Measurements from ENCODE around the gene HEBP1.

HEBP1 gene

GRCh38 chr12:12986775-12987331 is 13.2 kb downstream of the HEBP1 start:
- Histone ChIP-seq H3K4me3 (replicated peaks; ENCODE audit: insufficient read depth, low read length) (no peak overlapping the region), H3K27ac (replicated peaks) (no peak overlapping the region), H3K27me3 (ENCODE audit: insufficient read depth, poor library complexity, severe bottlenecking) (no peaks in the 10 kb centered on the region)
- no peak for DNase-seq (ENCODE audit: low read depth in 1 of 2, low spot score in 1 of 2)
- TF ChIP-seq SPI1 (IDR thresholded peaks at IDR 0.05; ENCODE audit: borderline replicate concordance, low read depth) (no peak), CTCF (IDR thresholded peaks at IDR 0.05; ENCODE audit: insufficient read depth, low read length) (no peak), GABPA (IDR thresholded peaks at IDR 0.05; ENCODE audit: low read depth) (no peak), POLR2AphosphoS5 (IDR thresholded peaks at IDR 0.05; ENCODE audit: low read depth) (no peak)
- TF ChIP-seq, protein P1, sequence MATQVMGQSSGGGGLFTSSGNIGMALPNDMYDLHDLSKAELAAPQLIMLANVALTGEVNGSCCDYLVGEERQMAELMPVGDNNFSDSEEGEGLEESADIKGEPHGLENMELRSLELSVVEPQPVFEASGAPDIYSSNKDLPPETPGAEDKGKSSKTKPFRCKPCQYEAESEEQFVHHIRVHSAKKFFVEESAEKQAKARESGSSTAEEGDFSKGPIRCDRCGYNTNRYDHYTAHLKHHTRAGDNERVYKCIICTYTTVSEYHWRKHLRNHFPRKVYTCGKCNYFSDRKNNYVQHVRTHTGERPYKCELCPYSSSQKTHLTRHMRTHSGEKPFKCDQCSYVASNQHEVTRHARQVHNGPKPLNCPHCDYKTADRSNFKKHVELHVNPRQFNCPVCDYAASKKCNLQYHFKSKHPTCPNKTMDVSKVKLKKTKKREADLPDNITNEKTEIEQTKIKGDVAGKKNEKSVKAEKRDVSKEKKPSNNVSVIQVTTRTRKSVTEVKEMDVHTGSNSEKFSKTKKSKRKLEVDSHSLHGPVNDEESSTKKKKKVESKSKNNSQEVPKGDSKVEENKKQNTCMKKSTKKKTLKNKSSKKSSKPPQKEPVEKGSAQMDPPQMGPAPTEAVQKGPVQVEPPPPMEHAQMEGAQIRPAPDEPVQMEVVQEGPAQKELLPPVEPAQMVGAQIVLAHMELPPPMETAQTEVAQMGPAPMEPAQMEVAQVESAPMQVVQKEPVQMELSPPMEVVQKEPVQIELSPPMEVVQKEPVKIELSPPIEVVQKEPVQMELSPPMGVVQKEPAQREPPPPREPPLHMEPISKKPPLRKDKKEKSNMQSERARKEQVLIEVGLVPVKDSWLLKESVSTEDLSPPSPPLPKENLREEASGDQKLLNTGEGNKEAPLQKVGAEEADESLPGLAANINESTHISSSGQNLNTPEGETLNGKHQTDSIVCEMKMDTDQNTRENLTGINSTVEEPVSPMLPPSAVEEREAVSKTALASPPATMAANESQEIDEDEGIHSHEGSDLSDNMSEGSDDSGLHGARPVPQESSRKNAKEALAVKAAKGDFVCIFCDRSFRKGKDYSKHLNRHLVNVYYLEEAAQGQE (IDR thresholded peaks at IDR 0.05; ENCODE audit: insufficient replicate concordance, low read depth), result no peak

GRCh38 chr12:12985817-12986408 is 14.2 kb downstream of the HEBP1 start:
- H3K27me3 ChIP-seq (ENCODE audit: insufficient read depth, poor library complexity, severe bottlenecking), result no peaks in the 10 kb centered on the region
- peak in 1 of 2 experiments; percentile 14 for DNase-seq (ENCODE audit: low read depth in 1 of 2, low spot score in 1 of 2)
- no peak overlapping the region for H3K27ac ChIP-seq (replicated peaks)
- TF ChIP-seq POLR2AphosphoS5 (IDR thresholded peaks at IDR 0.05; ENCODE audit: low read depth) (no peak), CTCF (IDR thresholded peaks at IDR 0.05; ENCODE audit: insufficient read depth, low read length) (peak; percentile 35), GABPA (IDR thresholded peaks at IDR 0.05; ENCODE audit: low read depth) (no peak)
- no peak overlapping the region for H3K4me3 ChIP-seq (replicated peaks; ENCODE audit: insufficient read depth, low read length)

DNA sequence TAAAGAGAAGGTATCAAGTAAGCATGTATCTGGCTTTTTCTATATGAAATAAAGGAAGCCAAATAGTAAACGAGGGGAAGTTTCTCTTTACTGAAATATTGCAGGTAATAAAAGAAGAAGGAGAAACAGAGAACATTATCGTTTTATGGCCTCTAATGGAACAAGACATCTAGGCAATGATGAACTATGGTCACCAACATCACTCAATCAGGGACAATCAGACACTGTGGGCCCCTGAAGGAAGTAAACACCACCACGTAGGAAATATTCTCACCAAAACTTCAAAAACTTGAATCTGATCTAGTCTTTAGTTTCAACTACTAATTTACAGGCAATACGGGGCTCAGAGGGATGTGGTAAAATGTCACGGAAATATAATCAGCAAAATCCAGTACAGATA is 15.9 kb downstream of the HEBP1 start:
- H3K27me3 ChIP-seq (ENCODE audit: insufficient read depth, poor library complexity, severe bottlenecking), result no peaks in the 10 kb centered on the region
- H3K27ac ChIP-seq (replicated peaks), result no peak overlapping the region
- no peak overlapping the region for H3K4me3 ChIP-seq (replicated peaks; ENCODE audit: insufficient read depth, low read length)
- DNase-seq (ENCODE audit: low read depth in 1 of 2, low spot score in 1 of 2), result no peak
- TF ChIP-seq SPI1 (IDR thresholded peaks at IDR 0.05; ENCODE audit: borderline replicate concordance, low read depth), result no peak
- no peak for TF ChIP-seq GABPA (IDR thresholded peaks at IDR 0.05; ENCODE audit: low read depth)
- TF ChIP-seq, protein P1 (IDR thresholded peaks at IDR 0.05; ENCODE audit: insufficient replicate concordance, low read depth), result no peak
- no peak for TF ChIP-seq CTCF (IDR thresholded peaks at IDR 0.05; ENCODE audit: insufficient read depth, low read length)
- TF ChIP-seq POLR2AphosphoS5 (IDR thresholded peaks at IDR 0.05; ENCODE audit: low read depth), result no peak
